OCI-LY7 (cell line): Measurements from ENCODE around the gene POLR3F. TPM values are rescaled to one million over a fixed set of nuclear protein-coding genes. Genes with fewer than 3 reads are reported as not detected.

Experiments used
- BruUV-seq: library from RNA; stranded (reverse); fragments of 400-500 nt; replicated peaks from 2 replicates; lab custom pipeline; 2021; lab: Mats Ljungman, UMichigan
- CTCF ChIA-PET: fragments of 300-600 bp; sonication (Branson Sonifier 250); formaldehyde crosslinking; loops from one replicate; lab custom pipeline; 2022; ENCODE audit warnings: antibody characterized with exemption; ENCODE audit not compliant: unreplicated experiment; lab: Charles Lee
- POLR2A ChIA-PET: fragments of 300-600 bp; sonication (Branson Sonifier 250); formaldehyde crosslinking; loops from one replicate; lab custom pipeline; 2022; ENCODE audit warnings: antibody characterized with exemption; lab: Charles Lee
- DNase-seq: peaks from one replicate; pipeline ENCODE4 v3.0.0-alpha.2; 2015; ENCODE audit warnings: low spot score
- H2AFZ ChIP-seq: fragments of 200-600 bp; sonication (generic), shearing (Covaris generic); 2 replicates; pipeline ENCODE4 v1.6.1; 2014; ENCODE audit warnings: mild to moderate bottlenecking, antibody characterized with exemption, low read length, moderate library complexity
- H3K27ac ChIP-seq: fragments of 200-600 bp; sonication (generic); 2 replicates; pipeline ENCODE4 v1.5.1; 2014; ENCODE audit warnings: mixed run types, low read depth, mild to moderate bottlenecking, moderate library complexity, low read length, inconsistent platforms; ENCODE audit not compliant: poor library complexity, severe bottlenecking
- H3K36me3 ChIP-seq: fragments of 200-600 bp; sonication (generic); 2 replicates; pipeline ENCODE4 v1.6.1; 2014; ENCODE audit warnings: mild to moderate bottlenecking, antibody characterized with exemption, low read length, moderate library complexity, mixed read lengths; ENCODE audit not compliant: insufficient read depth
- H3K4me1 ChIP-seq: fragments of 200-600 bp; sonication (generic); 2 replicates; pipeline ENCODE4 v1.5.1; 2014; ENCODE audit warnings: mild to moderate bottlenecking, low read length; ENCODE audit not compliant: insufficient read depth, poor library complexity, severe bottlenecking
- H3K4me2 ChIP-seq: fragments of 200-600 bp; sonication (generic); 2 replicates; pipeline ENCODE4 v1.6.1; 2014; ENCODE audit warnings: mild to moderate bottlenecking, low read length
- H3K4me3 ChIP-seq: fragments of 200-600 bp; sonication (generic); 2 replicates; pipeline ENCODE4 v1.5.1; 2014; ENCODE audit warnings: mild to moderate bottlenecking, low read depth, low read length; ENCODE audit not compliant: poor library complexity, severe bottlenecking
- H3K79me2 ChIP-seq: fragments of 200-600 bp; sonication (generic); 2 replicates; pipeline ENCODE4 v1.6.1; 2016; ENCODE audit warnings: low read depth, mild to moderate bottlenecking, low read length, moderate library complexity, mixed read lengths; ENCODE audit not compliant: insufficient read depth
- H3K9me2 ChIP-seq: fragments of 200-600 bp; sonication (generic); 2 replicates; pipeline ENCODE4 v1.6.1; 2016; ENCODE audit warnings: mild to moderate bottlenecking, low read length, mixed read lengths; ENCODE audit not compliant: insufficient read depth
- H3K9me3 ChIP-seq: fragments of 200-600 bp; sonication (generic); 2 replicates; pipeline ENCODE4 v1.6.1; 2014; ENCODE audit warnings: mild to moderate bottlenecking, mixed run types, low read length, mixed read lengths
- H4K20me1 ChIP-seq: fragments of 200-600 bp; sonication (generic); 2 replicates; pipeline ENCODE4 v1.6.1; 2014; ENCODE audit warnings: mild to moderate bottlenecking, antibody characterized with exemption, low read length, moderate library complexity, mixed read lengths; ENCODE audit not compliant: insufficient read depth
- EZH2phosphoT487 ChIP-seq: fragments of 200-600 bp; sonication (generic); IDR thresholded peaks from 2 replicates; pipeline ENCODE4 v1.6.1; 2018; ENCODE audit warnings: low read depth, borderline replicate concordance, mild to moderate bottlenecking, mixed run types, antibody characterized with exemption, low read length, moderate library complexity, mixed read lengths
- intact Hi-C: fragments of 100-400 bp; cut with micrococcal nuclease; formaldehyde crosslinking; loops from one replicate; pipeline ENCODE4 v1.10.0; 2022; ENCODE audit not compliant: unreplicated experiment
- total RNA-seq, 2 experiments: library from RNA; depleted of rRNA in 1 of 2; stranded (reverse); fragments of >200 nt in 1 of 2; shearing (Covaris generic) in 1 of 2; gene quantifications; 2 replicates each; pipeline ENCODE4 v1.2.3, GENCODE V29; 2014 to 2022
- TF ChIP-seq, protein P1 (sequence below): fragments of 200-600 bp; sonication (generic); conservative IDR thresholded peaks from 2 replicates; pipeline ENCODE4 v1.5.1; 2014; ENCODE audit warnings: mild to moderate bottlenecking, antibody characterized with exemption, low read length, moderate library complexity, mixed read lengths

Gene POLR3F
- total RNA-seq, 2 experiments from 2014 or later: 12.3 to 14.9 TPM

DNA sequence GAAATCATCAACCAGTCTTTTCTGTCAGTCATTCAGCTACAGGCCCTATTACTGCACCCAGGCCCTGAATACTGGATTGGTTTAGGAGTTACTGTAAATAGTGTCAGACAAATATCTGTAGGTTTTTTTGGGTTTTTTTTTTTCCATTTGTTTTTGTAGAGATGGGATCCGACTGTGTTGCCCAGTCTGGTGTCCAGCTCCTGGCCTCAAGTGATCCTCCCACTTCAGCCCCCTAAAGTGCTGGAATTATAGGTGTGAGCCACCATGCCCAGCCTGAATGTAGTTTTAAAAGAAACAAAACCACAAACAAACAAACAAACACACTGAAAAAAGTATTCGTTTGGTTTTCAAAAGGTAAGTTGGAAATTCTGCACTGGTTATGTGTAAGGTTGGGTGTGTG, 40.0 kb upstream of the POLR3F start:
- no peaks in the 10 kb centered on the region for H3K79me2 ChIP-seq
- no peaks in the 10 kb centered on the region for H3K9me2 ChIP-seq
- intact Hi-C loops: no loop called here
- H2AFZ ChIP-seq: no peak overlapping the region
- no peak overlapping the region for H3K4me3 ChIP-seq
- ChIA-PET CTCF (no interaction called here), POLR2A (no interaction called here)
- no TSS peak for BruUV-seq
- no peaks in the 10 kb centered on the region for H3K36me3 ChIP-seq
- no peaks in the 10 kb centered on the region for H3K4me1 ChIP-seq
- H4K20me1 ChIP-seq: no peaks in the 10 kb centered on the region
- no peak overlapping the region for H3K27ac ChIP-seq
- no peak for DNase-seq
- TF ChIP-seq, protein P1, sequence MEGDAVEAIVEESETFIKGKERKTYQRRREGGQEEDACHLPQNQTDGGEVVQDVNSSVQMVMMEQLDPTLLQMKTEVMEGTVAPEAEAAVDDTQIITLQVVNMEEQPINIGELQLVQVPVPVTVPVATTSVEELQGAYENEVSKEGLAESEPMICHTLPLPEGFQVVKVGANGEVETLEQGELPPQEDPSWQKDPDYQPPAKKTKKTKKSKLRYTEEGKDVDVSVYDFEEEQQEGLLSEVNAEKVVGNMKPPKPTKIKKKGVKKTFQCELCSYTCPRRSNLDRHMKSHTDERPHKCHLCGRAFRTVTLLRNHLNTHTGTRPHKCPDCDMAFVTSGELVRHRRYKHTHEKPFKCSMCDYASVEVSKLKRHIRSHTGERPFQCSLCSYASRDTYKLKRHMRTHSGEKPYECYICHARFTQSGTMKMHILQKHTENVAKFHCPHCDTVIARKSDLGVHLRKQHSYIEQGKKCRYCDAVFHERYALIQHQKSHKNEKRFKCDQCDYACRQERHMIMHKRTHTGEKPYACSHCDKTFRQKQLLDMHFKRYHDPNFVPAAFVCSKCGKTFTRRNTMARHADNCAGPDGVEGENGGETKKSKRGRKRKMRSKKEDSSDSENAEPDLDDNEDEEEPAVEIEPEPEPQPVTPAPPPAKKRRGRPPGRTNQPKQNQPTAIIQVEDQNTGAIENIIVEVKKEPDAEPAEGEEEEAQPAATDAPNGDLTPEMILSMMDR: no peak
- no peak for TF ChIP-seq EZH2phosphoT487
- H3K4me2 ChIP-seq: no peak overlapping the region
- no peaks in the 10 kb centered on the region for H3K9me3 ChIP-seq

DNA sequence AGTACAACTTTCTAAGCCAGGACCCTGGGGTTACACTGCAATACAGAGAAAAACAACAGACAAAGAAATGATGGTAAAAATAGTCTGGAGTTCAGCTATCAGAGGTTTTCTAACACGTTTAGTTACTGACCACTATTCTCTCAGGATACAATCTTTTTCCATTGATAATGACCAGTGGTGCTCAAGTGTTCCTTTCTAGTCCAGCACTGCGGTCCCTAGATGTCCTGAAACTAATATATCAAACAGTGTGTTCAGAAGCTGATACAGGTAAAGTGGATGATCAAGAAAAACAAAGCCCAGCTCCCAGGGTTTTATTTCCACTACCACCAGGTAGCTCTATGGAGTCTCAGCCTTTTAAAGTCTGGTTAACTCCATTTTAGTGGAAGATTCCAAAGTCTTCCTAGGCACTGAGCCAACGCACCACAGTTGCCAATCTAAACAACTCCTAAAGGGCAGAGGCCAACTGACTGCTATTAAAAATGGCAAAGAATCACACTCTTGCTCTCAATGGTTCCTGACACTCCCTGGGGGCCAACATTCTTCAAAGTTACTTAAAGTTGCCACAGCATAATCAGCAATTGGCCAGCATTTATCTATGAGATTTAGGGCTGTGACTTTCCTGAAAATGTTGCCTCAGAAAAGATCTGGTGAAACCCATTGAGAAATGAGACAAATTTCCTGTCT, 38.6 kb upstream of the POLR3F start:
- CTCF ChIA-PET: no interaction called here
- no peak for DNase-seq
- Histone ChIP-seq H3K36me3 (no peaks in the 10 kb centered on the region), H4K20me1 (no peaks in the 10 kb centered on the region), H3K4me1 (no peaks in the 10 kb centered on the region), H3K79me2 (no peaks in the 10 kb centered on the region), H2AFZ (no peak overlapping the region), H3K27ac (no peak overlapping the region), H3K9me2 (no peaks in the 10 kb centered on the region), H3K4me2 (no peak overlapping the region), H3K9me3 (no peaks in the 10 kb centered on the region), H3K4me3 (no peak overlapping the region)
- TF ChIP-seq, protein P1: no peak
- no peak for TF ChIP-seq EZH2phosphoT487
- POLR2A ChIA-PET: interaction anchor here (0.6 kb wide), 1 partner anchor 140 kb away, joined by 3 read pairs; no protein-coding TSS in a partner anchor
- intact Hi-C loops: no loop called here
- no TSS peak for BruUV-seq

DNA sequence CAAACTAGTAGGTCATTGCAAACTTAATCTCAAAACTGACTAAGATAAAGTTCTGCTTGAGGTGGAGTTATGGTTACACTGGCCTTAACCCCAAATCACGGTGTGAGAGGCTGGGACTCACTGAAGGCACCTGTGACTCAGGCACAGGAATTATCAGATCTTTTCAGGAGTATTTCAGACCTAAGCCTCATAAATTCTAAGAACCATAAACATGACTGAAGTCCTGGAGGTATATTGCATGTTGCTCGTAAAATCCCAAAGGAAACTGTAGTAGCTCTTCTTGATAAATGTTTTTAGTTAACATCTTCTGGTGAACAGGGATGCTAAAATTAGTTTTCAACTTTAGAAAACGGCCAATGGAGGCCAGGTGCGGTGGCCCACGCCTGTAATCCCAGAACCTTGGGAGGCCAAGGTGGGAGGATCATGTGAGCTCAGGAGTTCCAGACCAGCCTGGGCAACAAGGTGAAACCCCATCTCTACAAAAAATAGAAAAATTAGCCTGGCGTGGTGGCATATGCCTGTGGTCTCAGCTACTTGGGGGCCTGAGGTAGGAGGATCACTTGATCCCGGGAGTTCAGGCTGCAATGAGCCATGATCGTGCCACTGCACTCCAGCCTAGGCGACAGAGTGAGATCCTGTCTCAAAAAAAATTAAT, 36.9 kb upstream of the POLR3F start:
- no TSS peak for BruUV-seq
- H3K36me3 ChIP-seq: no peaks in the 10 kb centered on the region
- H3K27ac ChIP-seq: no peak overlapping the region
- H3K9me2 ChIP-seq: no peaks in the 10 kb centered on the region
- no peak overlapping the region for H2AFZ ChIP-seq
- CTCF ChIA-PET: no interaction called here
- TF ChIP-seq, protein P1: no peak
- no peak for TF ChIP-seq EZH2phosphoT487
- no peaks in the 10 kb centered on the region for H4K20me1 ChIP-seq
- DNase-seq: no peak
- no peak overlapping the region for H3K4me2 ChIP-seq
- no peaks in the 10 kb centered on the region for H3K9me3 ChIP-seq
- H3K79me2 ChIP-seq: no peaks in the 10 kb centered on the region
- intact Hi-C loops: no loop called here
- no peaks in the 10 kb centered on the region for H3K4me1 ChIP-seq
- POLR2A ChIA-PET: interaction anchor here (0.6 kb wide), 2 partner anchors 16 to 69 kb away, joined by 3 read pairs; no protein-coding TSS in a partner anchor
- H3K4me3 ChIP-seq: no peak overlapping the region
